GM18870 (cell line): Measurements from ENCODE around the gene SH3BP4.
"Not testable (repeated sequence)": the region's sequence is repeated elsewhere in the genome, so short reads cannot be mapped to it uniquely, and the experiment has no call there.

ENCODE experiments used
- ATAC-seq: cut with Tn5 transposase; IDR thresholded peaks from one replicate; pipeline ENCODE4 v1.9.1; 2021; ENCODE audit warnings: moderate library complexity; ENCODE audit not compliant: unreplicated experiment

Gene SH3BP4

DNA sequence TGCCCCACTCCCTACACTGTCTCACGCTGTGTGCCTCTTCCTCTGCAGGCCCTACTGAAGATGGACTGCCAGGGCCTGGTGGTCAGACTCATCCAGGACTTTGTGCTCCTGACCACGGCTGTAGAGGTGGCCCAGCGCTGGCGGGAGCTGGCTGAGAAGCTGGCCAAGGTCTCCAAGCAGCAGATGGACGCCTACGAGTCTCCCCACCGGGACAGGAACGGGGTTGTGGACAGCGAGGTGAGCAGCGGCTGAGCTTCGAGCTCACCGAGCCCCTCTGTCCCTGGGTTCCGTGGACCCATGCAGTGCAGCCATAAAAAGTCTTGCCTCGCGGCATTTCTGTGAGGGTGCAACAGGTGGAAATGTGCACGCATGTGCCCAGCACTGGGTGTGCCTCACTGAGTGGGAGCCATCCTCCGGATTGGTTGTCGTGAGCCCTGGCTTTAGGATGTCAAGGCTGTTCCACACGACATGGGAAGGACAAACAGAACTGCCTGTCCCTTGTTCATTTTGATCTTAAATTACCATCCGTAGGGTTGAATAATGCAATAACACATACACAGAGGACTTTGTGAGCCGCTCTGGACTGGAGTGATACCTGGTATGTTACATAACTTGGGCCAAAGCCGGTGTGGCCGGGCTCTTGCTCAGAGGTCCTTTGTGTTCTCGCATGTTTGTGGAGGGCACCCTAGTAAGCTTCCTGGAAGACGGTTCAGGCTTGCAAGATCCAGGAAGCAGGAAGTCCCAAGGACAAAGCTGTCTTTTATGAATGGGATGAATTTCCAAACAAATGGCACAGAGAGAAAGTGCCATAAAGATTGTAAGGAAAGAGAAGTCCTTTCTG, 100.9 kb downstream of the SH3BP4 start:
- ATAC-seq: no peak

DNA sequence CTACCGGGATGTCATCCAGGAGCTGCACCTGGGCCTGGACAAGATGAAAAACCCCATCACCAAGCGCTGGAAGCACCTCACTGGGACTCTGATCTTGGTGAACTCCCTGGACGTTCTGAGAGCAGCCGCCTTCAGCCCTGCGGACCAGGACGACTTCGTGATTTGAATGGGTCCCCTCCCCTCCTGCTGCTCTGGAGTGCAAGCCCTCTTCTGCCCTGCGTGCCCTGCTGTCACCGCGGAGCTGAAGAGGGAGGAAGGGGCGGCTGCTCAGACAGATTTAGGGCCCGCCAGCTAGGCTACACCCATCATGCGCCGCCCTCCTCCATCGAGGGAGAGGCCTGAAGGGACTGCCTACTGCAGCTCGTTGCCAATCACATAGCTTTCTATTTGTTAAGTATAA, 101.8 kb downstream of the SH3BP4 start:
- ATAC-seq: no peak

DNA sequence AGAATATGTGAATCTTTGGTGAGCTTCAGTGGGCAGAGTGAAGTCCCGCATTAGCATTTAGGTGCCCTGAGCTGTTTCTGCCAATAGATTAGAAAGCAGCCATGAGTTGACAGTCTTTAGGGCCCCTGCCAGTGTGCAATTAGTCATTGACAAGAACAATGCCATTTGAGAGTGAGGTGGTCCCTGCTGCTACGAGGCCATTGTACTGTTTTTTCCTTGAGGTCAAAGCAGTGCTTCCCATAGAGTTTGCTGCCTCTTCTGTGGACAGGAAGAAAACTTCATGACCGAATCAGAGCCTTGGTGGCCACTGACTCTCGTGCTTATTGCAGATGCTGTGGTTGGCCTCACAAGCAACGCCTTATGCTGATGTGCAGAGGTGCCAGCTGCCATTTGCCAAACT, 102.7 kb downstream of the SH3BP4 start:
- ATAC-seq: no peak

DNA sequence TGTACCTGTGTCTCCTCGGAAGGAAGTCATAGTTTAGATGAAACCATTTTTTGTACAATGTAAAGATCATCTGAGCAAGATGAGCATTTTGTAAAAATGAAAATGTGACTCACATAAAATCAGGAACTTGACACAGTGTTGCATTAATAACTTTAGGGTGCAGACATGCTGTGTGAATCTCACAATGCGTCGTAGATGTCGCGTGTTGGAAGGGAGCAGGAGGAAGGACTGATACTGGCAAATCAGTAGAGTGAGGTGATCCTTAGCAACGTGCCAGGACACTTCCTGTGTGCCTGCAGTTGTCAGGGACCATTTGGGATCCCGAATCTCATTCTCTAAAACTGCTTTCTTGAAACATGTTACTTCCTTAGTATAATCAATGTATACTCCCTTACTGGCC, 103.1 kb downstream of the SH3BP4 start:
- no peak for ATAC-seq

DNA sequence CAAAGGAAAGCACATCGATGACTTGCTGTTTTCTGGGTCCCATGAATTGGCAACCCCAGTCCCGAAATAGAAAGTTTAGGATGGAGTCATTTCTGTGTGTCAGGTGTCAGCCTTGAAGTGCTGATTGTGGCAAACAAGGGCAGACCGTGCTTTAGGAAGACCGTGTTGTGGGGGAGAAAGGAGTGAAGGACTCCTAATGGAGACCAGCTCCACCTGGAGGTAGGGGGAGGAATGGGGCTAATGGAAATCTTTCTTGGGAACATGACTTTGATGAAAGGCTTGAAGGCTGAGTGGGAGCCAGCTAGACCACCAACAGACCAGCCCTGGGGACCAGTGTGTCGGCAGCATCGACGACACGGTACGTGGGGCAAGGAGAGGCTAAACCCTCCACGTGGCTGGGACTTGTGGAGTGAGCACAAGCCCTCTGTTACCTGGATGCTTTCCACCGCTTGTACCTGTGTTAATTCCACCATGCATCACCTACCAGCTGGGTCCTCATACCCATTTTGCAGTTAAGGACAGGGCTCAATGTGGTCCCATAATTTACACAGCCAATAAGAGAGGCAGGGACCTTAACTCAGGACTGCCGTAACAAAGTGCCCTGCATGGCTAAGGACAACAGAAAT, 104.2 kb downstream of the SH3BP4 start:
- ATAC-seq: no peak

DNA sequence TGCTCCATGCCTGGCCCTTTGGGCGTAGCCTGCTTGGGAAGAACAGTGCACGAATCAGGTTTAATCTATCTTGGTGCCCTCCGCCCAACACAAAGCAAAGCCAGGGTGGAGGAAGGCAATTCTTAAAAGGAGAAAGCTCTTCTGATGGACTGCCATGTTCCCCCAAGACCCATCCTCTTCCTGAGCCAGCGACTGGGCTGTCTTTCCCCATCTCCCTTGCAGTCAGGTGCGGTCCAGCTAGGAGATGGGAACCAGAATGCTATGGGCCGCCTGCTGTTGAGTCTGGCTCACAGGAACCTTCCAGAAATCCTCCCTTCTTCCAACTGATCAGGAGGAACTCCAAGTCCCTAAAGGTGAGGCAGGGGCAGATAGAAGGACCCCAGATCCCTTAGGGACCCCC, 105.0 kb downstream of the SH3BP4 start:
- no peak for ATAC-seq

DNA sequence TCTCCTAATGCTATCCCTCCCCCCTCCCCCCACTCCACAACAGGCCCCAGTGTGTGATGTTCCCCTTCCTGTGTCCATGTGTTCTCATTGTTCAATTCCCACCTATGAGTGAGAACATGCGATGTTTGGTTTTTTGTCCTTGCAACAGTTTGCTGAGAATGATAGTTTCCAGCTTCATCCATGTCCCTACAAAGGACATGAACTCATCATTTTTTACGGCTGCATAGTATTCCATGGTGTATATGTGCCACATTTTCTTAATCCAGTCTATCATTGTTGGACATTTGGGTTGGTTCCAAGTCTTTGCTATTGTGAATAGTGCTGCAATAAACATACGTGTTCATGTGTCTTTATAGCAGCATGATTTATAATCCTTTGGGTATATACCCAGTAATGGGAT, 105.8 kb downstream of the SH3BP4 start:
- not testable (repeated sequence) for ATAC-seq

DNA sequence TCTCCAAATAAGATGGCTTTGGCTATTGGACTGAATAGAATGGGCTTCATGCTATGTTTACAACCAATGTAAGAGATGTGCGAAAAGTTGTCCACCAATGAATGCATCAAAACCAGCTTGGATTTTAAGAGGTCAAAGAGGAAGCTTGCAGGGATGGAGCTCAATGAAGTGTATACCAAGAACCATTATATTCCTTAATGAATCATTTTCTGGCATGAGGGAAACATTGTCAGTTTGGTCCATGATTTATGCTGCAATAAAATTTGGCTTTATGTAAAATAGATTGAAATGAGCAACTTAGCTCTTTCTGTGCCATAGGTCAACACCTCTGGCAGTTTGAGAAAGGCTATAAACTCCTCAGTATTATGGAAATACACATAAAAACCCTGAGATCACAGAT, 107.3 kb downstream of the SH3BP4 start:
- no peak for ATAC-seq

DNA sequence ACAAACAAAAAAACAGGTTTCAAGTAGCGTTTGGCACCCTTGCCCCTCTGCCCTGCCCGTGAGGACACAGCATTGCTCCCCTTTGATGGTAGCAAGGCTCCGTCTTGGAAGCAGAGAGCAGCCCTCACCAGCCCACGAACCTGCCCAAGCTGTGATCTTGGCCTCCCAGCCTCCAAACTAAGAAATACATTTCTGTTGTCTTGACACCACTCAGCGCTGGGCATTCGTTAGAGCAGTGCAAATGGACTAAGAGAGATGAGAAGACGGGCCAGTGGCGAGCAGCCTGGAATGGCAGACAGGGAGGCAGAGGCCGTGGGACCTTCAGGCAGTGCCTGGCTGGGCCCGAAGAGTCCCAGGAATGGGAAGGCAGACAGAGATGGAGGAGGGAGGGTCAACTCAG, 109.8 kb downstream of the SH3BP4 start:
- no peak for ATAC-seq

DNA sequence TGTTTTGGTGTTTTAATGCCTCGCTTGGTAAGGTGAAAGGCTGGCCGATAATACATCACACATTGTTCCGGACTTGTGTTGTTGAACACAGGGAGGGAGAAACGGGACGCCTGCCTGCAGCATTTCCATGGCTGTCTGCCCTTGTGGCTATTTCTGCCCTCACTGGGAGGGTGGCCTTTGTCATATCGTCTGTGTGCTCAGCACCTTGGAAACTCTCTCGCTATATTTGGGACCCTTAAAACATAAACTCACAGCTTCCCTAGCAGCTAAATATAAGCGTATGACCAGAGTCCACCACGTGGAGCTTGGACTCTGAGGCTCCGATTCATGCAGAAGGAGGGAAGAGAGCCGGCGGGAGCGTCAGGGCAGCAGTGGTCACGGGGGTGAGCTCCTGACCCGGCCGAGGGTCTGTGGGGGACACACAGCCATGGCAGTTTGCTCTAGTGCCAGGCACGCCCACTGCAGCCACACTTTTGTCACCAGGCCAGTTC, 111.7 kb downstream of the SH3BP4 start:
- no peak for ATAC-seq

DNA sequence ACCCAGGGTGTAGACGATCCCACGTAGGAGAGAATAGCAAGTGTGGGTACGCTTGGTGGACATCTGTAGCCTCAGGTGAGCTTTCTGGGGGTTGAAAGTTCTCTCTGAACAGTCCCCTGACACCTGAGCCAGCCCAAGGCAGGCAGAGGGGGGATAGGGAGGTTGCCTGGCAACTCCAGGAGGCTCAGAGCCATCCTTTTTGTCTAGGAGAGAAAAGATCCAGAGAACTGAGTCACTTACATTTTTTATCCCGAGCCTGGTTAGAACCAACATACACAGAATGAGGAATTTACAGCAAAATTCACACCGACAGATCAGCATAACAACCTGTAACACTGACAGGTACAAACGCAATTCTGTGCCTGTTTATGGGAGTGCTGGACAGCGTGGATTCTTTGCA, 113.2 kb downstream of the SH3BP4 start:
- no peak for ATAC-seq

DNA sequence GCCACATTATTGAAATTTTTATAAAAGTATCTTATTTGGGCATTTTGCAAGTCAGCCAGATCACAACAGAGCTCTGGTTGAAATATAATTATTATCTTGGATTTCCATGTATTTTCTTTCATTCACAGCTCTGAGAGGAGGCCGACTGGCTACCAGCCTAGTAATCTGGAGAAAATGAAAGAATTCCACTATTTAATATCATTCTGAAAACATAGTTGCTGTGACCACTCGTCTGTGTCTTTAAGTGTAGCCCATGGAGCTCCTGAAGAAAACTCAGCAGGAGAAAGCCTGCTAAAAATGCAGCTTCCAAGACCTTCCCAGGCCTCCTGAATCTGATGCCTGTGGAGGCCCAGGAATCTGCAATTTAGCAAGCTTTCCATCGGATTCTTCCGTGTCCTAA, 114.7 kb downstream of the SH3BP4 start:
- ATAC-seq: no peak

DNA sequence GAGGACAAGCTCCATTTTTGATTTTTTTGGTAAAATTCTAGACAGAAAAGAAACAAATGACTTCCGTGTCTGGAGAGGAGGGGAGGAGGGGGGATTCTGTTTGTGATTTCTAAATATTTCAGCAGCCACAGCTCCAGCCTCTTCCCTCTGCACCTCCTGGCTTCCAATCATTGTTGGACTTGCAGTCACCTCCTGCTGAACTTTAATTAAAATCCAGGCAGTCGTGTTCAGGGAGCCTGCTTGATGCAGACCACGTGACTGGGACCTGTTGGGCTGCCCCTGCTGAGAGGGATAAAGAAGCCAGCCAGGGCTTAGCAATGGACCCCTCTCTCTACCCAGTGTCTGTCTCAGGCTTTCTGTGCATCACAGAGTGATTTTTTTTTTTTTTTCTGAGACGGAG, 115.1 kb downstream of the SH3BP4 start:
- no peak for ATAC-seq

DNA sequence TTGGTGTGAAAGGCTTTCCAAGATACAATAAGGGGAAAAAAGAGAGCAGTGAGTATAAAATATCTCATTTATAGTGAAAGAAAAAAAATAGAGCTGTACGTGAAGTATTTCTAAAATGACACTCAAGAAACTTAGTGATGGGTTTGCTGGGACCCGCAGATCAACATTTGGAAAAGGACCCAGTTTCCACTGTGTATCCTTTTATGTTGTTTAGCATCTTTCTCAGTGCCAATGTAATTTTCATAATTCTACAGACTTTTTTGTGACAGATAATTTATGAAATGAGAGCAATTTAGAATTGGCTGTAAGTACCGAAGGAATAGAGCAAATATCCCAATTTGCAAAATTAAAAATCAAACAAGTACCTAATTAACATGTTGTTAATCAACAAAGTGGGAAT, 116.9 kb downstream of the SH3BP4 start:
- ATAC-seq: no peak

DNA sequence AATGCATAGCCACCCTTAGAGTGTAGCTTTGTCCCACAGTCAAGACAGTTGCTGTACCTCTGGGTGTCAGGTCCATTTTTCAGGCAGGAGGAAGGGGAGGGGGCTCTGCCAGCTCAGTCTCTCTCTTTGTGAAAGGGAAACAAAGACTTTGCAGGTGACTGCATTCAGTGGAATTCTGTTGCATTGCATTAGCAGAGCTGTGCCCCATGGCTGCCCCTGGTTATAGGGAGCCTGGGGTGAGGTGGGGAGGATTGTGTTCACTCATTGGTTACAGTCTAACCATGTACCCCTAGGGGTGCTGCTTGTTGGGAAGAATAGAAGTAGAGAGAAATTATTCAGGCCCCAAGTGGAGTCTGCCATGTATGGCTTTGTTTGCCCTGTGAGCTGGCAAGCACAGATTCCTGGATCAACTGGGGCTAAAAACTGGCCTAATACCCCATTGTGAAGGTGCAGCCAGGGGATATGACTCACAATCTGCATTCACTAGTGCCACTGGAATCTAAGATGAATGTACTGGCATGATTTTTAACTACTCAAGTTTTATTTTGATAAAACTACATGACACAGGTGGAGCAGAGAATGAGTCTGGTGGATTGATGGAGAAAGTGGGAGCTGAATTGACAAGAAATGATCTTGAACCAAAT, 118.4 kb downstream of the SH3BP4 start:
- no peak for ATAC-seq

DNA sequence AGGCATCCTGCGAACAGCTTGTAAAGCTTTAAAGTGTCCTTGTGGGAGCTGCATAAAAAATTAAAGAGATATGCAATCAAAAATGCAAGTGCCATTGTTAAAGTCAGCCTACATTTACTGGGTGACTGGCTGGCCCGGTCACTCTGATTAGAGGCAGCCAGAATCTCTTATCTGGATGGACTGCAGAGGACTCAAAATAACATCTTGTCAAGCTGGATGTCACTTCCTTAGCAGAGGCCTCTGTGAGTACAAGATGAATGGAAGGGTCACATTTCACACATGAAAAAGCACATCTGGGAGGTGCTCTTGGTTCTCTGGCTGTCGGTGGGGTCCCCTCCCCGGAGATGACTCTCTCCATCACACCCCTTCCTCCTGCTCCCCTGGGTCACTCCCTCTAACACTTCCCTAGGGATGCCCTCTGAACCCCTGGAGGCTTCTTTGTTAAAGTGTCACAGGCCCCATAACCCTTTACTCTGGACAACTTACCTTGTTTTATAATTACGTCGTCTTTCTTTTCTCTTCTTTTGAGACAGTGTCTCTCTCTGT, 122.1 kb downstream of the SH3BP4 start:
- ATAC-seq: no peak

DNA sequence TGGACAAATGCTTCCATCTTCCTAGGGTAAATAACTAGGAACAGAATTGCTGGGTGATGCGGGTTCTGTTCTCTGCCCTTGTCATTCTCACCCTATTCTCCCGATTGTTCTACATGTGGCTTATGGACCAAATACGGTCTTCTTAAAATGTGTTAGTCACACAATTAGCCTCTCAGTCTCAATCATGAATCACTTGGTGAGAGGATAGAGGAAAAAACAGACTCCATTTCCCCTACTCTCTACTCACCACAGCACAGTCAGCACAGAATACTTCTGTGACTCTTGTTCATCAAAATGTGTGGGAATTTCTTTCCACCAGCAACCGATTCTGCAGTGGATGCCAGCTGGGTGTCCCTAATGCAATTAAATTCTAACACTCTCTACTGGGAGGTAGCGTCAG, 125.2 kb downstream of the SH3BP4 start:
- ATAC-seq: no peak

DNA sequence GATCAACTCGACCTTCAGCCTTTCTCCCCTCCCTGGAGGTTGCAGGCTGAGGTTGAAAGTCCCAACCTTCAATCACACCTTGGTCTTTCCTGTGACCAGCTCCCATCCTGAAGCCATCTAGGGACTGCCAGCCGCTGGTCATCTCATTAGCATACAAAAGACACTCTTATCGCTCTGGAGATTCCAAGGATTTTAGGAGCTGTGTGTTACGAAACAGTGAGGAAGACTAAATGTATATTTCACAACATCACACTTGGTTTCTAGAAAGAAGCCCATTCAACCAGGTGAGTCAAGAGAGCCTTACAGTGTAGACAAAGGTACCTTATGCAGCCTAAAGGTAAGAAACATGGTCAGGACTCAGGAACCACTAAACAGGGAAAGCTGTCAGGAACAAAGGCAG, 126.4 kb downstream of the SH3BP4 start:
- no peak for ATAC-seq

DNA sequence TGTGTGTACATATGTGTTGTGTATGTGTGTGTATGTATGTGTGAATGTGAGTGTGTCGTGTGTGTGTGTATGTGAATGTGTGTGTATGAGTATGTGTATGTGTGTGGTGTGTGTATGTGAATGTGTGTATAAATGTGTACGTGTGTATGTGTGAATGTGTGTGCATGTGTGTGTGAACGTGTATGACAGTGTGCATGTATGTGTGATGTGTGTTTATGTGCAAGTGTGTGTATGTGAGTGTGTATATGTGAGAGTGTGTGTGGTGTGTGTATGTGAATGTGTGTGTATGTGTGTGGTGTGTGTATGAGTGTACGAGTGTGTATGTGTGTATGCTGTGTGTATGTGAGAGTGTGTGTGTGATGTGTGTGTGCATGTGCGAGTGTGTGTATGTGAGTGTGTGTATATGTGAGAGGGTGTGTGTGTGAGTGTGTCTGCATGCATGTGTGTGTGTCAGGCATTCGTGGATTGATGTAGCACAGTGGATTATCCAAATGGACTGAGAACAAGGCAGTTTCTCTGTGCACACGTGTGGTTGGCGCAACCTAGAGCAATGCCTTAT, 127.2 kb downstream of the SH3BP4 start:
- no peak for ATAC-seq

DNA sequence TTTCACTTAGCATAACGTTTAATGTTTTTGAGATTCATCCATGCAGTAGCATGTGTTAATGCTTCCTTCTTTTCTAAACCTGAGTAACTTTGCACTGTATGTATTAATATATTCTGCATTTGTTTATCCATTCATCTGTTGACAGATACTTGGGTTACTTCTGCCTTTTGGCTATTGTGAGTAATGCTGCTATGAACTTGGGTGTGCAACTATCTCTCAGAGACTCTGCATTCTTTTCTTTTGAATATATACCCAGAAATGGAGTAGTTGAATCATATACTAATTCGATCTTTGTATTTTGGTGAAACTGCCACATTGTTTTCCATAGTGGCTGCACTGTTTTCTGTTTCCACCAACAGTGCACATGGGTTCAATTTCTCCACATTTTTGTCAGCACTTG, 128.3 kb downstream of the SH3BP4 start:
- no peak for ATAC-seq

DNA sequence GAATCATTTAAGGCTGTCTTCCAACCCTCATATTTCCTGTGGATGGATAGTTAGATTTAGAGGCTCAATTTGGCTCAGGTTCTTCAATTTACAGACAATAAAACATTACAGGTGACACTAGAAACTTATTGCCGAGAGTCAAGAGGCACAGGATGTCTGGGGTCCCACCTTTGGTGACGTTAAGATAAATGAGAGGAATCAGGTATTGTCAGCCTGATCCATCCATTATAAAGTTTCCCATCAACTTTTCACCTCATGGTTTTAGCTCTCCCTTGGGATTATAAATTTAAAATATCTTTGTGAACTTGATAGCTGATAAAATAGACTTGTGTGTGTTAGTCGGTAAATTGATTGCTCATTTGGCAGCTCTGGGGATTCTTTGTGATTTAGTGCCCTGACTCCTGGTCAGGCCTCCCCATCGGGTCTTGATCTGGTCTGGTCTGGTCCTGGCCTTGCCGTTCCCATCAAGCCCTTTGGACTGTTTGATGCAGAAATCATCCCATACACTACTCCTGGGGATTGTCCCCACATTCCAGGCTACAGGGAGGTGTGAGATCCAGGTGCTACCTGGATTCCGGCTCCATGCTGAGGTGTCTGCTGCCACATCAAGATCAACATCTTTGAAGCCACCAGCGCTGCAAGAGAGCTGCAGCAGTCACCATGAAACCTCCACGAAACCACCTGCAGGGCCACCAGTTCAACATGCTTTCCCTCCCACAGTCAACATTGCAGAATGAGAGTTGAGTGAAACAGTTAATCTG, 130.9 kb downstream of the SH3BP4 start:
- no peak for ATAC-seq
